ENCODE measurements around the gene FOXO3. TPM values are rescaled to one million over a fixed set of nuclear protein-coding genes. Genes with fewer than 3 reads are reported as not detected.

FOXO3 gene
- total and polyA plus RNA-seq, 4 donors, result 32.1 to 46.5 (median 40.6) TPM

DNA sequence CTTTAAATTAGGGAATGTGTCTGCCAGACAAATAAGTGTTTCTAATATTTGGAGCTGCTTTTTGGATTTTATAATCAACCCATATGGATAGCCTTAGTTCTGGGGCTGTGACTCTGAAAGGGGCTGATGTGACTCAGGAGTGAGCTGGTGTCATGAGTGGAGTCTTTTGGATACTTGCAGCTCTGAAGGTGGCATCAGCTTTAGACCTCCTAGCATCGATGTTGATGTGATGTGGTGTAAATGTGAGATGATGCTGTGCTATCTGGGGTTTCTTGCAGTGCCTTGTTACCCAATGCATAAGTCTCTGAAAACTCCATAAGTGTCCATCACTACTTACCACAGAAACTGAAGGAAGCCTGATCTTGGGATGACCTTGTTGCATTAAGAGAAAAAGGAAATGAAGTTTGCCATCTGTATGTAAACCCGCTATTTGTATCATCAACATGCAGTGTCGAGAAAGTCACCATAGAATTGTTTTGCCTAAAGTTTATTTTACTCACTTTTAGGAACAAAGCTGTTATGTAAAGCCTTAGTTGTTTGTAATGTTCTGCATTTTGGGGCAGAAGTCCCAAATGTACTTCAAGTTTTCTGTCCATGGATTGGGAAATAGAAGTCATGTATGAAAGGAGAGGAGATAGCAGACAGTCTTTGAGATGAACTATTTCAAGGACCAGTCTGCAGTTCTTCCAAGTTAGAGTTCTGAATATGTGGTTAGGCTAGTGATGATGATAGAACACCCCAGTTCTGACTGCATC is 8.0 kb downstream of the FOXO3 start:
- Histone ChIP-seq H3K4me1 (ENCODE audit: control insufficient read depth, insufficient read depth, low read length) (no peaks in the 10 kb centered on the region), H3K27ac (ENCODE audit: low read depth, low read length) (no peak overlapping the region), H3K9me3 (ENCODE audit: control insufficient read depth, insufficient read depth, low read length) (no peaks in the 10 kb centered on the region), H3K36me3 (ENCODE audit: control insufficient read depth, insufficient read depth, low read length) (peaks cover 19% of the 10 kb centered on the region), H3K4me3 (ENCODE audit: low read depth, low read length) (no peak overlapping the region), H3K27me3 (ENCODE audit: control insufficient read depth, insufficient read depth, low read length) (no peaks in the 10 kb centered on the region)
- 100% methylated on average over 1 of the region's 3 CpGs for WGBS (ENCODE audit: insufficient coverage)
- DNase-seq (ENCODE audit: low read depth in 4 of 6, low spot score in 6 of 6), result no peak

DNA sequence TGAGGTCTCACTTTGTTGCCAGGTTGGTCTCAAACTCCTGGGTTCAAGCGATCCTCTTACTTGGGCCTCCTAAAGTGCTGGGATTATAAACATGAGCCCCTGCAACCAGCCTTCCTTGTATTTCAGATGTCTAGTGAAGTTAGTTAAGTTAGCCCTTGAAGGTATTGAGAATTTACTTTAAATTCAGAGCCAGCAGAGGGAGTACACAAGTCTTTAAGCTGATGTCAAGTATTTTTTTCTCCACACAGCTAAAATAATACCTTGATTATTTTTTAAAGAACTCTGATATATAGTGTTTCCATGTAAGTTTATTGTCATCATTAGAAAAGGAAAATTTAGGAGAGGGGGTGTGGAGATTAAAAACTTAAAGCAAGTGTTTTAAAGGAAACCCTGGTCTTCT is 9.8 kb downstream of the FOXO3 start:
- DNase-seq (ENCODE audit: low read depth in 4 of 6, low spot score in 6 of 6), result peak in 2 of 6 donors; percentile 41 to 66
- Histone ChIP-seq H3K4me3 (ENCODE audit: low read depth, low read length) (no peak overlapping the region), H3K27me3 (ENCODE audit: control insufficient read depth, insufficient read depth, low read length) (no peaks in the 10 kb centered on the region), H3K27ac (ENCODE audit: low read depth, low read length) (no peak overlapping the region), H3K4me1 (ENCODE audit: control insufficient read depth, insufficient read depth, low read length) (no peaks in the 10 kb centered on the region), H3K9me3 (ENCODE audit: control insufficient read depth, insufficient read depth, low read length) (no peaks in the 10 kb centered on the region), H3K36me3 (ENCODE audit: control insufficient read depth, insufficient read depth, low read length) (peaks cover 19% of the 10 kb centered on the region)
- no CpG with 5 or more reads among the region's 1 CpG for WGBS (ENCODE audit: insufficient coverage)

DNA sequence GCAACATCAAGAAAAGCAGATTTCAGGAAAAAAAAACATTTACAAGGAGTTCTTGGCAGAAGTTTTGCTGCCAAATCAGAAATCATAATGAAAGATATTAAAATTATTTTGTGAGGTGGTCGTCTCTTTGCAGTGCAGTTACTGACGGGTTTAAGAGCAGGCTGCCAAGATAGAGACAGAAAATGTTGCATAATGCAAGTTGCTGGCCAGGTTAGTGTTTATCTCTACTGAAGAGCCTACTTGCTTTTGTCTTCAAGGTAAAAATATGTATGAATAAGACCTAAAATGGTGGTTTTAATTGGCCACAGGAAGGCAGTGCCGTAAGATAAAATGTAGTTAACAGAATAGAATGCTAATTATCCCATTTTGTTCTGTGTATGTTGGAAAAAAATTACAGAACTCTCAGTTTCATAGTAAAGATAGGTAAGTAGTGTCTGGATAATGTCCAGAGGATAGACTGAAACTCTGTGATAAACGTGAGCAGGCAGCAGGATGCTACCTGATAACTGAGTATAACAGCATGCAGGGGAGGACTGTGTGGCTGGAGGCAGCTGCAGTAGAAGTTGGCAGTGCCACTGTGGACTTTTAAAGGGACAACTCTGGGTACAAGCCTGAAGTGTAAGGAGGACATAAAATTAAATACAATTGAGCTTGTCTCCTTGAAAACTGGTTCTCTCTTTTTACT is 13.9 kb downstream of the FOXO3 start:
- Histone ChIP-seq H3K4me1 (ENCODE audit: control insufficient read depth, insufficient read depth, low read length) (no peaks in the 10 kb centered on the region), H3K27ac (ENCODE audit: low read depth, low read length) (no peak overlapping the region), H3K9me3 (ENCODE audit: control insufficient read depth, insufficient read depth, low read length) (no peaks in the 10 kb centered on the region), H3K36me3 (ENCODE audit: control insufficient read depth, insufficient read depth, low read length) (peaks cover 8% of the 10 kb centered on the region), H3K4me3 (ENCODE audit: low read depth, low read length) (no peak overlapping the region), H3K27me3 (ENCODE audit: control insufficient read depth, insufficient read depth, low read length) (no peaks in the 10 kb centered on the region)
- 43% methylated on average over 4 of the region's 4 CpGs for WGBS (ENCODE audit: insufficient coverage)
- no peak for DNase-seq (ENCODE audit: low read depth in 4 of 6, low spot score in 6 of 6)

DNA sequence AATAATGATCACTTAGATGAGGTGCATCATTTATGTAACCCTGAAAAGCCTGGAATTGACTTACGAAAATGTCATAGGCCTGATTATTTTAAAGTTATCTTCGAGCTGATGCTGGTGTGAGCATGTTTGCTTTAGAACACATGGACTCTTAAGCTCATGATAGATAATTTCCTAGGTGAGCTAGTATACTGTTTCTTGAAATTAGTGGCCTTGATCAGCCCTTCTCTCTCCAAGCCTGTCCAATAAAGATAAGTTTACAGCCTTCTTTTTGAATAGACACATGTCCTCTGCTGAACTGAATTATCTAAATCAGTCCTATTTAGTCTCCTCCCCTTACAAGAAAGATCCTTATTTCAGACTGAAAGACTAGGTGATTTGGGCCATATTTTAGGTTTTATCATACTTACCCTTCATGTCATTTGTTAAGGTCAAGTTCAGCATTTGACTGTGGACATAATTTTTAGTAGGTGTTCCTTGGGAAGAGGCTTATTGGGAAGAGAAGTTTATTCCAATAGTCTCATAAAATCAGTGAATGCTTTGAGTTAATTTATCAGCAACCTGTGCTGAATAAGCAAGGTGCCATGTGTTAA is 15.3 kb downstream of the FOXO3 start:
- no peaks in the 10 kb centered on the region for H3K36me3 ChIP-seq (ENCODE audit: control insufficient read depth, insufficient read depth, low read length)
- no peaks in the 10 kb centered on the region for H3K27me3 ChIP-seq (ENCODE audit: control insufficient read depth, insufficient read depth, low read length)
- no peak overlapping the region for H3K4me3 ChIP-seq (ENCODE audit: low read depth, low read length)
- H3K27ac ChIP-seq (ENCODE audit: low read depth, low read length), result no peak overlapping the region
- WGBS (ENCODE audit: insufficient coverage), result no CpG with 5 or more reads among the region's 2 CpGs
- DNase-seq (ENCODE audit: low read depth in 4 of 6, low spot score in 6 of 6), result no peak
- no peaks in the 10 kb centered on the region for H3K4me1 ChIP-seq (ENCODE audit: control insufficient read depth, insufficient read depth, low read length)
- H3K9me3 ChIP-seq (ENCODE audit: control insufficient read depth, insufficient read depth, low read length), result no peaks in the 10 kb centered on the region

DNA sequence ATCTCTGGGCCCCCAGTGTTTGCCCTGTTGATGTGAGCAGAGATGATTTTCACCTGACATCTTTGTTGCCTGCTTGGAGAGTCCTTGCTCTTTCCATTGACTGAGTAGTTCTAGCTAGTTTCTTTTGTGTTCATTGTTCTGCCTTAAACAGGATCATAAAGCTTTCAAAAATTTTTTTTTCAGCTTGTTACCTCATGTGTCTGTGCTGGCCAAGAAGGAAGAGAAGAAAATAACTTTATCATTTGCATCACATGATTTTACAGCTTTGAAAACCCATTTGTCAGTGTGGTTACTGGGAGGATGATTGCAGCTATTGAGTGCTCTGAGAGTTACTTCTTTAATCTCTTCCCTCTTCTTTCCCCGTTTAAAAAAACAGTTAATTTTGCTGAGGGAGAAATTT is 16.0 kb downstream of the FOXO3 start:
- DNase-seq (ENCODE audit: low read depth in 4 of 6, low spot score in 6 of 6), result no peak
- Histone ChIP-seq H3K9me3 (ENCODE audit: control insufficient read depth, insufficient read depth, low read length) (no peaks in the 10 kb centered on the region), H3K4me1 (ENCODE audit: control insufficient read depth, insufficient read depth, low read length) (no peaks in the 10 kb centered on the region), H3K27me3 (ENCODE audit: control insufficient read depth, insufficient read depth, low read length) (no peaks in the 10 kb centered on the region), H3K27ac (ENCODE audit: low read depth, low read length) (no peak overlapping the region), H3K36me3 (ENCODE audit: control insufficient read depth, insufficient read depth, low read length) (no peaks in the 10 kb centered on the region), H3K4me3 (ENCODE audit: low read depth, low read length) (no peak overlapping the region)
- no CpG with 5 or more reads among the region's 1 CpG for WGBS (ENCODE audit: insufficient coverage)

DNA sequence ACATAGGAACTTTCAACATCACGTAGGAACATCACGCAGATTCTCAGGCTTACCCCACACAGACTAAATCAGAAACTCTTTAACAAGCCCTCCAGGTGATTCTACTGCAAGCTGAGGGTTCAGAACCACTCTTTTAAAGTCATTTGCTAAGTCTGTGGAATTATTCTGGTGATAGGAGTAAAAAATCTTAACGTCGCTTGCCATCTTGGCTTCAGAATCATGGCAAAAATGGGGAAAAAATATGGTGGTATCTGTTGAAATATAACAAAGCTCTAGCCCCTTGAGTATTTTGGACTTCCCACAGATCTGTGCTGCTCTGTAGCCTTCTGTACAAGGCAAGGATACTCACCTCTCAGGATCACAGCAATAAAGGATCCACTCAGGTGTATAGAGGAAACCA is 17.4 kb downstream of the FOXO3 start:
- Histone ChIP-seq H3K27me3 (ENCODE audit: control insufficient read depth, insufficient read depth, low read length) (no peaks in the 10 kb centered on the region), H3K4me3 (ENCODE audit: low read depth, low read length) (no peak overlapping the region), H3K36me3 (ENCODE audit: control insufficient read depth, insufficient read depth, low read length) (no peaks in the 10 kb centered on the region), H3K4me1 (ENCODE audit: control insufficient read depth, insufficient read depth, low read length) (no peaks in the 10 kb centered on the region), H3K9me3 (ENCODE audit: control insufficient read depth, insufficient read depth, low read length) (no peaks in the 10 kb centered on the region), H3K27ac (ENCODE audit: low read depth, low read length) (no peak overlapping the region)
- no CpG with 5 or more reads among the region's 4 CpGs for WGBS (ENCODE audit: insufficient coverage)
- no peak for DNase-seq (ENCODE audit: low read depth in 4 of 6, low spot score in 6 of 6)

DNA sequence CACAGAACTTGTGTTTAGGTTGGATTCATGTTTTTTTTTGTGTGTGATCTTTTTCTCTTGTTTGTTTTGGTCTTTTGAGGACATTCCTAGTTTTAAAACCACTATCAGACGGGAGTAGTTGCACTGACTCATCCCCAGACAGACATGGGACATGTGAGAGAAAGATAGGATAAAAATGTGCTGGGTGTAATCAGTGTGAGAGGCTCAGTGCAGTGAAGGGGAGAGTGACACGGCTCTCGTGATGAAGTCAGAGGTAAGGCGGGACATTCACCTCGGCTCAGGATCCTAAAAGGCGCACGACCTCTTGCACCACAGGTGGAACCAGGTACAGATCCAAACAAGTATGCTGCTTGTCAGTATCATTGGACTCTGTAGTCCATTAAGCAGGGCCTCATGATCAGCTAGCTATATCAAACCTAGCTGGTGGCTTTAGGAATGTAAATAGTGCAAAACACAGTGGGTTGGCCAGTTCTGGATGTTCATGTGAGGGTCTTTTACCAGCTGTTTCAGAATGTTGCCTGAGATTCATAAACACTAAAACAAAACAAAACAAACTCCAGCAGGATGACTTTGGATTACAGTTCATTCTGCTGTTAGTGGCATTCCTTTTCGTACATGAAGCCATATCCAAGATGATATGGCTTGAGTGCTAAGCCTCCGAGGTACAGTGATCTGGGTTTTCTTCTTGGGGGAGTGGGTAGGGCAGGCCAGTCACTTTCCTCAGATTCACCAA is 18.0 kb downstream of the FOXO3 start:
- Histone ChIP-seq H3K27me3 (ENCODE audit: control insufficient read depth, insufficient read depth, low read length) (no peaks in the 10 kb centered on the region), H3K36me3 (ENCODE audit: control insufficient read depth, insufficient read depth, low read length) (no peaks in the 10 kb centered on the region), H3K27ac (ENCODE audit: low read depth, low read length) (no peak overlapping the region), H3K9me3 (ENCODE audit: control insufficient read depth, insufficient read depth, low read length) (no peaks in the 10 kb centered on the region), H3K4me3 (ENCODE audit: low read depth, low read length) (no peak overlapping the region), H3K4me1 (ENCODE audit: control insufficient read depth, insufficient read depth, low read length) (peaks cover 1% of the 10 kb centered on the region)
- DNase-seq (ENCODE audit: low read depth in 4 of 6, low spot score in 6 of 6), result no peak
- 91% methylated on average over 8 of the region's 9 CpGs for WGBS (ENCODE audit: insufficient coverage)

DNA sequence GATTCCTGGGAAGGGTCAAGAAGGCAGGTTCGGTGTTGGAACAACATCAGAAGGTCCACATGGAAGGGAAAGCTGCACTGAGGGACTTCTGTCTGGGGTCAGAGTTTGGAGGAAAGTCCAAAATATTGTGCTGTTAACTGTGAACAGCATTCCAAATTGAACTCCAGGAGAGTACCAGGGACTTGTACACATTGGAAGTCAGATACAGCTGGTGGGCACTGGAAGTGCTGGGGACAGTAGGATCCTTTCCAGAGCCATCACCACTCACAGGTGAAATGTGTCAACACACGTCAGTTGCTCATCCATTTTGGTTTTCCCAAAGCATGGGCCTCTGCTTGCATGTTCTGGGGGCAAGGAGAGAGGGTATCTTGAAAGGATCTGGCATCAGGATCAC is 18.6 kb downstream of the FOXO3 start:
- DNase-seq (ENCODE audit: low read depth in 4 of 6, low spot score in 6 of 6), result no peak
- H3K9me3 ChIP-seq (ENCODE audit: control insufficient read depth, insufficient read depth, low read length), result no peaks in the 10 kb centered on the region
- H3K4me1 ChIP-seq (ENCODE audit: control insufficient read depth, insufficient read depth, low read length), result peaks cover 3% of the 10 kb centered on the region
- no peak overlapping the region for H3K4me3 ChIP-seq (ENCODE audit: low read depth, low read length)
- H3K36me3 ChIP-seq (ENCODE audit: control insufficient read depth, insufficient read depth, low read length), result no peaks in the 10 kb centered on the region
- H3K27me3 ChIP-seq (ENCODE audit: control insufficient read depth, insufficient read depth, low read length), result no peaks in the 10 kb centered on the region
- no peak overlapping the region for H3K27ac ChIP-seq (ENCODE audit: low read depth, low read length)
- WGBS (ENCODE audit: insufficient coverage), result 91% methylated on average over 1 of the region's 2 CpGs

DNA sequence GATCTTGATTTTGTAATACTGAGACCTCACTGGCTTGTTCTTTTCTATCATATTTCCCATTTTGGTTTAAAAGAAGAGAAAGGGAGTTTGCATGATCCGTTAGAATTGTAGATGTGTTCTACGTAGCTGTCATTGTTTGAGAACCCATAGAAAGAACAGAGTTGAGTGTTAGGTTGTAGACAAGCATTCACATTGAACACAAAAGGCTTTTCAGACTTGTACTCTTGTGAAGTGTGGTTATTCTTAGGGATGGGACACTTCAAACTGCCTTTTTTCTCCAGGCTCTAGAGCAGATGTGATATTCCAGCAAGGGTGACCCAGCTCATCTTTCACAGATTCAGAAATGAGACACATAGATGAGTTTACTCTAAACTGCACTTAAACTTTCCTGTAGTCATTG is 19.9 kb downstream of the FOXO3 start:
- Histone ChIP-seq H3K27ac (ENCODE audit: low read depth, low read length) (no peak overlapping the region), H3K36me3 (ENCODE audit: control insufficient read depth, insufficient read depth, low read length) (no peaks in the 10 kb centered on the region), H3K9me3 (ENCODE audit: control insufficient read depth, insufficient read depth, low read length) (no peaks in the 10 kb centered on the region), H3K4me3 (ENCODE audit: low read depth, low read length) (no peak overlapping the region), H3K27me3 (ENCODE audit: control insufficient read depth, insufficient read depth, low read length) (no peaks in the 10 kb centered on the region), H3K4me1 (ENCODE audit: control insufficient read depth, insufficient read depth, low read length) (peaks cover 9% of the 10 kb centered on the region)
- no peak for DNase-seq (ENCODE audit: low read depth in 4 of 6, low spot score in 6 of 6)
- 45% methylated on average over 2 of the region's 2 CpGs for WGBS (ENCODE audit: insufficient coverage)

Measured in spinal cord (tissue), 10 donors.